NCI-H1105 treated with DMSO at 0.1 percent for 48 hours (cell line): ENCODE results near the gene ZNF516.

ENCODE experiments used
- DNase-seq: peaks from one replicate; lab custom pipeline; 2025; lab: John Stamatoyannopoulos, UW

ZNF516 gene

GRCh38 chr18:76339246-76339620 lies 155.8 kb downstream of the ZNF516 start:
- no peak for DNase-seq

GRCh38 chr18:76338619-76339245 lies 156.3 kb downstream of the ZNF516 start:
- no peak for DNase-seq

- no peak for DNase-seq
Measured at GRCh38 chr18:76338088-76338487, 157.0 kb downstream of the ZNF516 start.

GRCh38 chr18:76335859-76336640 lies 159.0 kb downstream of the ZNF516 start:
- DNase-seq = no peak

DNA sequence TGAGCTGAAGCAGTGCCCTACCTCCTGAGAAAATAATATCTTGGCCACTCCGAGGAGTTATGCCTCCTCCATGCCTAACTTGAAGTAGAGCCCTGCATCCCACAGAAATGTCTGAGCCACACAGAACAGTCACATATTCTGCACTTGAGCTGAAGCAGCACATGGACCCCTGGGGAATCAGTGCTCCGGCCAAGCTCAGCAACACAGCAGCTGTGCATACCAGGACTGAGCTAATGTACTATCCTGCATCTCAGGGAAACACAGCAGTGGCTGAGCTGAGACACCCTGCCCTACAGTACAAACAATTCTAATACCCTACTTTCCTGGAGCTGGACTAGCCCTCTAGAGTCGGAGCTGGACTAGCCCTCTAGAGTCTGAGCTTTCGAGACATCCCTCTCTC lies 166.9 kb downstream of the ZNF516 start:
- DNase-seq = no peak

DNA sequence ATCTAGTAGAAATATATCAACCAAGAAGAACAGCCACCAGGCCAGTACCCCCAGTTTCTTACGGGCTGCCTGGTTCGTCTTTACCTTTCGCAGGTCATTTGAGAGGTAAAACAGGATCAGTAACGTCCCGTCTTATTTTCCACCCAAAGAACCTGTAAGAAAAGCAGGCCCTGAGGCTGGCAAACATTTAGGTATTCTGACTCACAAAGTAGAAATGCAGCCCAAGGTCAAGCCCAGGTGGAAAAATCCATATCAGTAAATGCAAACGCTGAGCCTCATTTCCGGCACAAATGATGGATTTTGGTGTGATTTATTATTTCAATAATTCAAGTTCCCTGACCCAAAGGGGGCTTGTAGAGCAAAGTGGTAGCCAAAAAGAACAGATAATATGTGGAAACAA lies 171.2 kb downstream of the ZNF516 start:
- no peak for DNase-seq

GRCh38 chr18:76322686-76323085 lies 172.4 kb downstream of the ZNF516 start:
- DNase-seq = no peak

DNA sequence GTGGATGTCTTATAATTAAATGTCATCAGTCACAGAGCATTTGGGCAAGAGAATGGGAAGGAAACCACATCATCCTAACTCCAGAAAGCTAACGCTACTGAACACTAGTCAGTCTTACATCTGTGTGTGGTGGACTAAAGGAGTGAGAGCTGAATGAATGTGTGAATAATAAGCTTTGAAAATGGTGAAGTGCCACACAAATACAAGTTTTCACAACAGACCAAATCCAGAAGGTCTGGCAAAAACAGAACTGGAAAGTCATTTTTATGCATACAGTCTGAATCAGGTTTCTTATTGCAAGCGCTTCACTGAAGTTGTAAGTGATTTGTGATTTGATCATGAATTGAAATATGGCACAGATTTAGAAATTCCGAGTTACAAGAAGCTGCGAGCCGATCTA lies 175.7 kb downstream of the ZNF516 start:
- DNase-seq = no peak

DNA sequence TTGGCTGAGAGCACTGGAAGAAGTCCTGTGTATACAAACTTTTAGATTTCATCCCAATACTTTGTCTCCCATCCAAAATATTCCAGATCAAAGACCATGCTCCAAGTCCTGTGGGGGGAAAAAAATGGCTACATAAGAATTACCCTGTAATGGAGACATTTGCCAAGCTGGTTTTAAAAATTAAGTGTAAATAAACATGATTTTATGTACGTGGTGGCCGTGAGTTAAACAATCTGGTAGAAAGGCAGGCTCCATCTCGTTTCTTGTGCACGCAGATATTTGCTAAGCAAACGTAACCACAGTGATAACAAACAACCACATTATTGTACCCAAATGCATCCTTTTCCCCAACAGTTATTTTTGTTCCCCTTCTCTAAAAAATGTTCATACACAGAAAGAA lies 176.4 kb downstream of the ZNF516 start:
- no peak for DNase-seq

GRCh38 chr18:76317136-76317535 lies 177.9 kb downstream of the ZNF516 start:
- no peak for DNase-seq

GRCh38 chr18:76315722-76316230 lies 179.3 kb downstream of the ZNF516 start:
- DNase-seq = no peak

- DNase-seq = no peak
Measured at GRCh38 chr18:76314496-76314895, 180.5 kb downstream of the ZNF516 start.

GRCh38 chr18:76314015-76314414 lies 181.0 kb downstream of the ZNF516 start:
- DNase-seq = no peak
